ENCODE measurements around the gene HTR7.

GRCh38 chr10:90718182-90718581 is 139.7 kb downstream of the HTR7 start:
- no peak for TF ChIP-seq POLR2A (IDR thresholded peaks at IDR 0.05)
- TF ChIP-seq CTCF (IDR thresholded peaks at IDR 0.05) = no peak
- no peak for TF ChIP-seq EP300 (IDR thresholded peaks at IDR 0.05)
